A204.1 (cell line): ENCODE measurements around the gene PRPSAP2.

Source experiments
- FAIRE-seq: peaks from 2 replicates; lab custom pipeline; 2012; peaks lifted over from hg19 to GRCh38; lab: Jason Lieb, UNC

Gene PRPSAP2

DNA sequence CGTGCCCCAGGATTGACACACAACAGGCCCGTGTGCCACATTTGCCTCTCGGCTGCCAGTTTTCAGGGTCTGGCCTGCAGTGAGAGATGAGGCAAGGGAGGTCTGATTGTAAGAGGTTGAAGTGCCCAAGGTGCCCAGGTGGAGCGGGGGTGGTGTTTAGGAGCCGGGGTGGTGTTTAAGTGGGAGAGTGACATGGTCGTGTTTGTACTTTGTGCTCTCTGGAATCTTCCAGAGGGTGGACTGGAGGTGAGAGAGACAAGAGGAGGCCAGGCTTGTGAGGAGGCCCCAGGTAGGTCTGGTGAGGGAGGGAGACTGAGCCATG is 104.5 kb downstream of the PRPSAP2 start:
- no peak for FAIRE-seq

DNA sequence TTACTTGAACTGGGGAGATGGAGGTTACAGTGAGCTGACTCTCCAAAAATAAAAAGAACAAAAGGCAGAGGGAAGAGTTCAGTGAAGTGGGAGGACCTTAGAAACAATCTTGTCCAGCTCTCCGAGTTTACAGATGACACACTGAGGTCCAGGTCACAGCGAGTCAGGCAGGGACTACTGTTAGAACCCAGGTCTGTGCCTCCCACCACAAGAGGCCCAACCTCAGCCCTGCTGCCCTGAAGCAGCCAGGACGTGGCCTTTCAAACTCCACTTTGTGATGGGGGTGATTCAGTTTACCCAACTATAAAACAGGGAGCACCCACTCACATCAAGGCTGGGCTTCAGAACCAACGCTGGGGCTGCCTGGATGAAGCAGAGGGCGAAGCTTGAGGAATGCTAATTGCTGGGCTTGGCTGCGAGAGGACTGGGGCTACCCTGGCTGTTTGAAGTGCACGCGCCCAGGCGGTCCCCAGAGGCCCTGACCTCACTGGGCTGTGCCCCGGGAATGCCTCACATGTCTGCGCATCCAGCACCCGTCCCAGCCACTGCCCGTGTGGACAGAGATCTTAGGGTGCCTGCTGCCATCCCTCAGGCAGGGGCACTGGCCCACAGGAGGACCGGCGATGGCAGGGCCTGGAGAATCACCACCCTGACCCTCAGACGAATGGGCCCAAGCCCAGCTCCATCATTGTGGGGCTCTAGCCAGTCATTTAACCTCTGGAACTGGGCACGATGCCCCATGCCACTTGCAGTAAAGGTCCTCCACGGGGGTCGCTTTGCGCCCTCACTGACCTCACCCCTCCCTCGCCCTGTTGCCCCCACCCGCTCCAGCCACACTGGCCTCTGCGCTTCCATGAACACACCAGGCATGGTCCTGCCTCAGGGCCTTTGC is 105.4 kb downstream of the PRPSAP2 start:
- no peak for FAIRE-seq

DNA sequence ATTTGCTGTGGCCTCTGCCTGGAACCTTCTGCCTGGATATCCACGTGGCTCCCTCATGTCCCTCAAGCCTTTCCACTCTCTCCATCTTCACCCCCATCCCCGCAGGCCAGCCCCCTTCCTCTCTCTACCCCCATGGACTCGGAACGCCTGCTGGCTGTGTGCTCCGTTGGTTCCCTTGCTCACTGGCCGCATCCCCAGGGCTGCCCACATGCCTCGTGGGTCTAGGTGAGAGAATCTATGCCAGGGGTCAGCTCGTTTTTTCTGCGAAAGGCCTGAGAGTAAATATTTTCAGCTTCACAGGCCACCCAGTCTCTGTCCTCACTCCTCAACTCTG is 106.1 kb downstream of the PRPSAP2 start:
- no peak for FAIRE-seq

DNA sequence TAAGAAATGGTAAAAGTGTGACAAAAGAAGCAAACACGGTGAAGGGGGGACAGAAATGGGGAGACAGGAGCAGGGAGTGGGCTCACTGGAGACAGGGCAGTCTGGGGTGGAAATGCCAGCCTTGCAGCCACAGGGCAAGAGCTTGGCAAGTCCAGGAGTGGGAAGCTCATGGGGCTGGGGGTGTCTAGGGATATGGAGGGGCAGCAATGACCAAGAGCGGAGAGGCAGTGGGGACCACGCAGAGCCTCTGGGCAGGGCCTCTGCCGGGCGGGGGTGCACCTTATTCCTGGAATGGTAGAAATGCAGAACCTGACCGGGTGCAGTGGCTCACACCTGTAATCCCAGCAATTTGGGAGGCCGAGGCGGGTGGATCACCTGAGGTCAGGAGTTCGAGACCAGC is 106.6 kb downstream of the PRPSAP2 start:
- no peak for FAIRE-seq

DNA sequence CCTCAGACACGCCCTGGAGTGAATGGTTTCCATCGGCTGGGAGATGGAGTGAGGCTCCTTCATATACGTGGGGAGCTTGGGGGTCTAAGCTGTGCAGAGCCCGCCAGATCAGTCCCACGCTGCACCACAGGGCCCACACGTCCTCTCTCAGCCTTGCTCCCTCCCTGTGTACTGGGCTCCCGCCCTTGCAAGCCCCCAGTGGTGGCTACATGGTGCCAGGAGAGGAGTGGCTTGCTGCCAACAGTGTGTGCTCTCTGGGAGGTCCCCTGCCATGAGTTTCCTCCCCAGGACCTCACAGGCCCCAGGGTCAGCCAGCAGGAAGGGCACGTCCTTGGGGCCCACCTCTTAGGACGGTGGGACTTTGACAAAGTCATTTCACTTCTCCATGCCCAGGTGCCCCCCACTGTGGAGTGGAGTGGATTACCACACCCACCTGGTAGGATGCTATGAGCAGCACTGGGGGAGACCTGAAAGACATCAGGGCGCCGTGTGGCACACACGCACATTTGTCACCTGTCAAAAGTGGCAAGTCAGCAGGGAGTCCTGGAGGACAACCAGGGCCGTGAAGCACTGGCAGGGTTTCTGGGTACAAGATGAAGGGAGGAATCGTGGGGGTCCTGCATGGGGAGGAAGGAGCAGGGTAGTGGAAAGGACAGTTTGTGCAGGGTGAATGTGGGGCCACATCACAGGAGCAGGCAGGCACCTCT is 107.8 kb downstream of the PRPSAP2 start:
- FAIRE-seq = no peak

DNA sequence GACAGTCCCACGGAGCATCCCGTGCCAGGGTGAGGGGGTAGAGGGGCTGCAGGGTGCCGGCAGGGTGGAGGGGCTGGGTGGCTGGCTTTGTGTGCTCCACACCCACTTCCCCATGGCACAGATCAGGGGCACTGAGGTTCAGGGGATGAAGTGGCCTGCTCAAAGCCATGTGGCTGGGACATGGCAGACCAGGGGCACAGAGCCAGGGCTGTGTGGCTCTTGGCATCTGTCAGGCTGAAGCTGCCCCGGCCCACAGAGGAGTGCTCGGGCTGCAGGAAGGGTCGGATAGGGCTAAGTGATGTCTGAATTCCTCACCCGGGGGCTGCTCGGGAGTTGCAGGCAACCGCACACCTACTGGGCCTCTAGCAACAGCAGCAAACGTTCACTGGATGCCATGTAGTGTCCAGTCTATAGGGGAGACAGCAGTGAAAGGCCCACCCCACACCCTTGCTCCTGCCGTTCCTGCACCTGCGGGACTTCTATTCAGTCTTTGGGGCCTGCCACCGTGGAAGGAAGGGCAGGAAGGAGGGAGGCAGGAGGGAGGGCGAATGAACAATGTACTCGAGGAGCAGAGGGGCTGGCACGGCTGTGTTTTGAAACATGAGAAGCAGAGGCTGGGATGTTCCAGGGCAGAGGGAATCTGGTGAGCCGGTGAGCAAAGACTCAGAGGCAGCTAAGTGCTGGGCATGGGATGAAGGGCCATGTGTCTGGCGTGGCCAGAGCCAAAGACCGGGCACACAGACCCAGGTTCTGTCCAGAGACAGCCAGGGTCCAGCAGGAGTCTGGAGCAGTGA is 109.1 kb downstream of the PRPSAP2 start:
- FAIRE-seq = no peak

DNA sequence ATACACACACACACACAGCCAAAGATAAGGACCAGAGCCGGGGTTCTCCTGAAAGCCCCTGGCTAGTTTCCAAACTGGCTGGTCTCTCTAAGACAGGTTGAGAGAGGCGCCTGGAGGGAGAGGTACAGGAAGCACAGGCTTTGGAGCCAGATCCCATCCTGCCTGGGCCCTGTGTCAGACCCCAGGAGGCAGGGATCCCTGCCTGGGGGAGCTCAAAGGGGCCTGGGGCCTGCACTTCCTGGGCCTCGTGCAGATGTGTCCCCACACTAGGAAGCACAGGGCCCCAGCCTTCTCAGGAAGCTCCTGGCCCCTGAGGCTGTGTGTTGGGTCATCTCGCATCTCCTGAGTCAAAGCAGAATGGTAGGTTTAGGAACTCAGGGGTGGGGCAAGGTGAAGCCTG is 110.0 kb downstream of the PRPSAP2 start:
- no peak for FAIRE-seq

DNA sequence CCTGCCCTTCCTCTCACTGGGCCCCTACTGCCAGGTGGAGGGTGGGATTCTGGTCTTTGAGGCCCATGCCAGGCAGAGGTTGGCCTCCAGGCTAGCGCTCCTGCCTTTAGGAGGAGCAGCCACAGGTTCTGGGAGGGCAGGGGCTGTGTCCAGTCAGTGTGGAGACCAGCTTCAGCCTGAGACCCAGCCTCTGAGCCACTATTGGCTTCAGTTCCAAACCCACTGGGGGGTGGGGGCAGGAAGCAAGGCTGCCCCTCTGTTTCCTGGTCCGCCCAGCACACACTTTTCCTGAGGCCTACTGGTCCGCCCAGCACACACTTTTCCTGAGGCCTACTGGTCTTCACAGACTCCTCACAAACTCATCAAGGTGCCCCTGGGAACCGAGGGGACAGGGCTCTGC is 110.4 kb downstream of the PRPSAP2 start:
- no peak for FAIRE-seq

DNA sequence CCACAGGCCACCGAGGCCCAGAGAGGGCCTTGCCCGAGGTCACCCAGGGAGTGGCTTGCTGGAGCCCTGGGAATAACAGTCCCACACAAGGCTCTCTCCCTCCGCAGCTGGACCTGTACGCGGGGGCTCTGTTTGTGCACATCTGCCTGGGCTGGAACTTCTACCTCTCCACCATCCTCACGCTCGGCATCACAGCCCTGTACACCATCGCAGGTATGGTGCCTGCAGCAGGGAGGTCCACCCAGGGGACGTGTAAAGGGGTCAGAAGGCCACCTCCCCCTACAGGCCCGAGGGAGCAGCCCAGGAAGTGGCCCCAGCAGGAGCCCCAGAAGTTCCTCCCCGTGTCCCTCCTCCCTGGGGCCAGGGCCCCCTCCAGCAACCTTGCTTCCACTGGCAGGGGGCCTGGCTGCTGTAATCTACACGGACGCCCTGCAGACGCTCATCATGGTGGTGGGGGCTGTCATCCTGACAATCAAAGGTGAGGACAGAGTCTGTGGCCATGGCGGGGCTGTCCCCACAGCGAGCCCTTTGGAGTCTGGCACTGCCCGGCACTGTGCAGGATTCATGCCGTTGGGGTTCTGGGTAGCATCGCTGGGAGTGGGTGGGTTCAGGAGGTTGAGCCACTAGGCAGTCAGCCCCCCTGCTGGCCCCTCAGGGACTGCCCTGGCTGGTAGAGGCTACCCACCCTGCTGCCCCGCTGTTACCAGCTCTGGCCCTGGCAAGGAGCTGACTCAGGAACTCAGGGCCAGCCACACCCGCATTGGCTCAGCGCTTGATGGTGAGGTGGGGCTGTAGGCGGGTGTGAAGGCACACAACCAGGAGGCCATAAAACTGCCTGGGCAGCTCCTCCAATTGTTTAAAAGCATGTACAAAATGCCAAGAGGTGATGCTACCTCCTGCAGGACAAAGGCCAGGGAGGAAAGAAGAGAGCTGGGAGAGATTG is 111.3 kb downstream of the PRPSAP2 start:
- no peak for FAIRE-seq

DNA sequence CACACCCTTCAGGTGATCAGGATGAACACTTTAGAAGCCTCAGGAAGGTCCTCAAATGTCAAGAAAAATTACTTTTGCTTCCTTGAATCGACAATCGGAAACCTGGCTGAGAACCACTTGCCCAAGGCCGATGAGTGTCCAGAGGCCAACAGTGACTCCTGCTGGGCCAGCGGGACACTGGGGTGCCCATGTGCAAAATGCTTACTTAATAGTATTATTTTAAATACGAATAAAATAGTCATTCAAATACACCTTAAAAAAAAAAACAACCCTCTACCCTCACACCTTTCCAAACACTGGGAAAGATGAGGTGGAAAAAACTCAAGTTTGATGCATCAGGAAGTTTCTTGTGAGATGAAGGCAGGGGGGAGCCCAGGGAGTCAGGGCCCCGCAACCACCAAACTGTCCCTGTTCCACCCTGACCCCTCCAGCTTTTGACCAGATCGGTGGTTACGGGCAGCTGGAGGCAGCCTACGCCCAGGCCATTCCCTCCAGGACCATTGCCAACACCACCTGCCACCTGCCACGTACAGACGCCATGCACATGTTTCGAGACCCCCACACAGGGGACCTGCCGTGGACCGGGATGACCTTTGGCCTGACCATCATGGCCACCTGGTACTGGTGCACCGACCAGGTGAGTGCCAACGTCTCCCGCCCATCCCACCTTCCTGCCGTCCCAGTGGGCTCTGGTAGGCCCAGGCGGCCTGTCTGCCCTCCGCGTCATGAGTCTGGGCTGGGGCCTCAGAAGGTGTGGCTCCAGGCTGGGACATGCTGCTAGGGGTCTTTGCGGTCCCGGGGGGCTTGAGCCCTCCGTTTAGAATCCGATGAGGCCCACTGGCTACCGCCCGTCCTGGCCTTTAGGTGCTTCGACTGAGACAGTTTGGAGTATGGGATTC is 112.9 kb downstream of the PRPSAP2 start:
- no peak for FAIRE-seq

DNA sequence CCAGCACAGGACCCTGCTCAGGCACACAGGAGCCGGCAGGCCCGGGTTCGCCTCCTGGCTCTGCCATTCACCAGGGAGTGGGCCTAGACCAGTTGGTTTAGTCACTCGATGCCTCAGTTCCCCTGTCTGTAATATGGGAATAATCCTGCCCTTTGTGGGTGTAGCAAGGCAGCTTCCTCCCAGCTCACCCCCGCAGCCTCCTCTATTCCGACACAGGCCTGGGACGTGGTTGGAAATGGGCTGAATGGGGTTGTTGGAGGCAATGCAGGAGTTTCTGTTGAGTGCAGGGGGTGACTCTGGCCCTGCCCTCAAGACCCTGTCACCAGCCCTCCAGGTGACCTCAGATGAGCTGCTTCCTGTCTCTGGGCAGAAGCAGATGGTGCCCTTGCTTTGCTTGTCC is 113.9 kb downstream of the PRPSAP2 start:
- no peak for FAIRE-seq

DNA sequence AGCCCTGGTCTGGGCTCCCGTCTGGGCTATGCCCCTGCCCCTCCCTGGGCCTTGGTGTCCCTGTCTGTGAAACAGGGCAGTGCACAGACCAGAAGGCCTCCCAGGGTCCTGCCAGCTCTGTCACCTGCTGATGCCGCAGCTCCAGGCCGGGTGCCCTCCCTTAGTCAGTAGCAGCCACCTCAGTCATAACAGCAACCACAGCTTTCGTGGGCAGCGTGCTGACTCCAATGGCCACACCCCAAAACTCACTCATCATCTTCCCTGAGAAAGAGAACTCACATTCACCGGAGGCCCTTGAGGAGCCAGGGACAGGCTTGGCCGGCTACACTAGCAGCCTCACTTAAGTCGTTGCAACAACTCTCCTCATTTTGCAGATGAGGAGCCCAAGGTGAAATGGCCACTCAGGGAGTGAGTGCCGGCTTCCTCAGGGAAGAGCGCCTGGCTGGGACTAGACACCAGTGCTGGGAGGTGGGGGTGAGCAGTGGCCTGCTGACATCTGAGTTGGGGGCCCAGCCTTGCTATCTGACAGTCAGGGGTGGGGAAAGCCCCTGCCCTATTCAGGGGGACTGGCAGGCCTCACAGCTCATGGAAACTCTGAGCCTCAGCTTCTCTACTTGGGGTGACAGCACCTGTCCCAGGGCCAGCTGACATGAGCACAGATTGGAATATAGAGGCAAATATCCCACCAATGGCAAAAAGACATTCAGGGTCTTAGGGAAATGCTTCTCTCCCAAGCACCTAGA is 116.6 kb downstream of the PRPSAP2 start:
- no peak for FAIRE-seq

DNA sequence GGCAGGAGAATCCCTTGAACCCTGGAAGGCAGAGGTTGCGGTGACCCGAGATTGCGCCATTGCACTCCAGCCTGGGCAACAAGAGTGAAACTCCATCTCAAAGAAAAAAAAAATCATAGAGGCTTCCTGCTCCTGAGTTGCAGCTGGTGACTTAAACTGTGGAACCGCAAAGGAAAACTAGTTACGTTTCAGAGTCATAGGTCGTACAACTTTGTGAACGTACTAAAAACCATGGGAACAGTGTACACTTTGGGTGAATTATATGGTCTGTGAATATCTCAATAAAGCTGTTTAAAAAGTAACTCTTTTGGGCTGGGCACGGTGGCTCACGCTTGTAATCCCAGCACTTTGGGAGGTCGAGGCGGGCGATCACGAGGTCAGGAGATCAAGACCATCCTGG is 117.7 kb downstream of the PRPSAP2 start:
- FAIRE-seq = no peak

DNA sequence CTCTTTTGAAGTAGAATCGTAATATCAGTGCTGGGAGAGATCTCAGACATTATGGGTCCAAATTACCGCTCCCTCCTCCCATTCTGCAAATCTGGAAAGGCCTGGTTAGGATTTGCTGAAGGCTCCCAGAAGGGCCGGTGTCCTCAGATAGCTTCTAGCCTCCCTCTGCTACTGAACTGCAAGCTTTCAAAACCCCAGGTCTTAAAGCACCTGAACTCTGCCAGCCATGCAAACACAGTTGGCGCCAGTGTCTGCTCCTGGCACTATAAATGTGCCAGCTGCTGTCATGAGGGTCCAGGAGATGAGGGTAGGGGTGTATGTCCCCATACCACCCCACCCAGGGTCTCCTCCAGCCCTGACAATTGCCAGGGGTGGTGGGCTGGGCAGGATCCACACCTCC is 118.3 kb downstream of the PRPSAP2 start:
- no peak for FAIRE-seq

DNA sequence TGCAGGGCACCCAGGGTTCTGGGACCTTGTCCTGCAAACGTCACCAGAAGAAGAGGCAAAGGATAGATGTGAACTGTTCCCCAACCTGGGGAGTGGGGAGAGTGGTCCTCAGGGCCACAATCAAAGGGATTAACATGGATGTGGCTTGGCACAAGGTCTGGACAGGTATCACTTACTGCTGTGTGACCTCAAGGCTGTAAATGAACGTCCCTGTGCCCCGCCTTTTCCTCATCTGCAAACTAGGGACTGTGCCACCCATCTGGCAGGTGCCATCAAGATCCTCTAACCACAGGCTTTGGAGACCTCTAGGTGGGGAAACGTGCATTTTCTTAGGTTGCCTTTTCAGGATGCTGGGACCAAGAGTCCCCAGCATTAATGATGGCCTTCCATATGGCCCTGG is 119.1 kb downstream of the PRPSAP2 start:
- no peak for FAIRE-seq

DNA sequence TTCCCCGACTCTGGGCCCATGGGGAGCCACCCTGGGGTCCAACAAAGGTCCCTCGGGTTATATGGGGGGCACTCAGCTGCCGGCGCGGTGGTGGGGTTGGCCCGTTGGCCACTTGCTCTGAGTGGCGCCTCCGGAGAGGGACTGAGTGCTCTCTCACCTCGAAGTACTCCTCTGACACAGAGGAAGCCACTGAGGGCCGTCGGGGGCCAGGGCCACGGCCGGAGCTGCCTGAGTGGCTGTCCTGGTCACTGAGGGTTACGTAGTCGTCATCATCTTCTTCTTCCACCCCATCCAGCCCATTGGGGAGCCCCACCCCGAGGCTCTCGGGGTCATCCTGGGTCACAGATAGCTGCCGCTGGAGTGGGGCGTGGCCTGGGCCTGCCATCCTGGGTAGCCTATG is 119.7 kb downstream of the PRPSAP2 start:
- no peak for FAIRE-seq

DNA sequence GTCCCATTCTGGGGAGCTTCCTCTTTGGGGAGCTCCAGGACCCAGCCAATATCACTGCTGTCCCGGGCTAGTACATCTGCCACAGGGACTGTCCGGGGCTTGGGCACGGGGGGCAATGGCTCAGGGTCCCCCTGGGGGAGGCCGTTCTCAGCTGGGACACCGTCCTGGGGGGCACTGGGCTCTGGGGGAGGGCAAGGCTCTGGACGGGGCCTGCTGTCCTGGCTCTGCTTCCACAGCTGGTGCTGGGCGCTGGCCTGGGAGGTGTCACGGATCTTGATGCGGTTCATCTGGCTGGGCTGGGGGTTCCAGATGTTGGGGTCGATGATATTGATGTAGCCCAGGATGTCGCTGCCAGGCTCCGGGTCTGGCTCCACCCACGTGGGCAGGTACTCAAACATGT is 120.1 kb downstream of the PRPSAP2 start:
- no peak for FAIRE-seq

DNA sequence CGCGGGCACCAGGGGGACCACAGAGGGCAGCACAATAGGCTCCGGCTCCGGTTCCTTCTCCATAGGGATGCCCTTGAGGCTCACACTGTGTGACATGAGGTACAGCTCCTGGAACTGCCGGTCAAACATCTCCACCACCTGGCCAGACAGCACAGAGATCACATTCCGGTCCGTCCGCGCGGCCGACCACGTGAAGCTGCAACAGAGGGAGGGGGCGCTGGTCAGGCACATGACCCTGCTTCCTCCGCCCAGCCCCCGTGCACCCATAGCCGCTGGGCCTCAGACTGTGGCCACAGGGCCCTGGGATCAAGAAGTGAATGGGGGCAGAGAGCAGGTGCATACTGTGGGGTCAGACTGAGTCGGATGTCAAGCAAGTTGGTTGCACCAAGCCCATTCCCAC is 120.7 kb downstream of the PRPSAP2 start:
- FAIRE-seq = no peak
